DND-41 (cell line): ENCODE data around the gene SUN5.

Source experiments
- EZH2 ChIP-seq: IDR thresholded peaks from 3 replicates; pipeline ENCODE4 v1.6.1; 2012; ENCODE audit warnings: borderline replicate concordance, low read depth, mild to moderate bottlenecking, moderate library complexity, low read length, inconsistent platforms; ENCODE audit not compliant: severe bottlenecking
- TF ChIP-seq, protein P1 (sequence below): IDR thresholded peaks from 2 replicates; pipeline ENCODE4 v1.5.1; 2012; ENCODE audit warnings: borderline replicate concordance, low read length, moderate library complexity, mild to moderate bottlenecking; ENCODE audit not compliant: poor library complexity, severe bottlenecking; ENCODE audit errors: extremely low read depth

DNA sequence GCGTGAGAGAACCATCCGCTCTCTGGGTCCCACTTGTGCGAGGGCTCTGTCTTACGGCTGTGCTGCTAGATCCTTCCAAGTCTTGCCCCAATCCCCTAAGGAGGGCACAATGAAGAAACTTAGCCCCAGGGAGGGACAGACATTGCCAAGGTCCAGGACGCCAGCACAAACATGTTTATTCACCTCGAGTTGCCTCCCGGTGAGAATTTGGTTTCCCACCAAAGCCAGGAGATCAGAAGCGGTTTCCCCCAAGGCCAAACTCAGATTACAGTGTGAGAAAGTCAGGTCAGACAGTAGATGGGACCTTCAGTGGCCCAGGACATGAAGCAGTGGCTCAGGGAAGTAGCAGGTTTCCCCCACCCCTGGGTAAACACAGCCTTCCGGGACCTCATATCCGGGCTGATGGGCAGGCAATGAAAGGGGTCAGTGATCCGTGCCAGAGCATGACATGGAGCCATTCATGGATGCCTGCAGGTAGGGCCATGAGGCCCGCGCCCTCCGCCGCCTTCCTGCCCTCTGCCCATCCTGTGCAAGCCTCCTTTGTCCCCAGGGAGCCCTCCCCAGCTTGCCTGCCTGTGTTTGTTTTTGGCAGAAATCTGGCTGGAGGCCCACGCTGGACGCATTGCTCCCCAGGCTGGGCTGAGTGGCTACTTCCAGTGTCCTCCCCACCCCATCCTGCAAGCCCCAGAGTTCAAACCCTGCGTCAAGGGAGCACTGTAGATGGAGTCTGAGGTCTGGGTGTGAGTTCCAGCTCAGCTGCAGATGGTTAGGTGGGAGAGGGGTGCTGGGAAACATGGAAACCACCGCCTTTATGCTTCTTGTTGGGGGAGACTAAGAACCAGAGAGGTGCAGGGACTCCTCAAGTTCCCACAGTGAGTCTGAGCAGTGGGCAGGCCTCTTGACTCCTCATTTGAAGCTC lies 5.2 kb upstream of the SUN5 start:
- TF ChIP-seq, protein P1, sequence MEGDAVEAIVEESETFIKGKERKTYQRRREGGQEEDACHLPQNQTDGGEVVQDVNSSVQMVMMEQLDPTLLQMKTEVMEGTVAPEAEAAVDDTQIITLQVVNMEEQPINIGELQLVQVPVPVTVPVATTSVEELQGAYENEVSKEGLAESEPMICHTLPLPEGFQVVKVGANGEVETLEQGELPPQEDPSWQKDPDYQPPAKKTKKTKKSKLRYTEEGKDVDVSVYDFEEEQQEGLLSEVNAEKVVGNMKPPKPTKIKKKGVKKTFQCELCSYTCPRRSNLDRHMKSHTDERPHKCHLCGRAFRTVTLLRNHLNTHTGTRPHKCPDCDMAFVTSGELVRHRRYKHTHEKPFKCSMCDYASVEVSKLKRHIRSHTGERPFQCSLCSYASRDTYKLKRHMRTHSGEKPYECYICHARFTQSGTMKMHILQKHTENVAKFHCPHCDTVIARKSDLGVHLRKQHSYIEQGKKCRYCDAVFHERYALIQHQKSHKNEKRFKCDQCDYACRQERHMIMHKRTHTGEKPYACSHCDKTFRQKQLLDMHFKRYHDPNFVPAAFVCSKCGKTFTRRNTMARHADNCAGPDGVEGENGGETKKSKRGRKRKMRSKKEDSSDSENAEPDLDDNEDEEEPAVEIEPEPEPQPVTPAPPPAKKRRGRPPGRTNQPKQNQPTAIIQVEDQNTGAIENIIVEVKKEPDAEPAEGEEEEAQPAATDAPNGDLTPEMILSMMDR: no peak
- no peak for TF ChIP-seq EZH2
